LHCN-M2 (cell line): Measurements from ENCODE around the gene CEP85L. TPM values are rescaled to one million over a fixed set of nuclear protein-coding genes. Genes with fewer than 3 reads are reported as not detected.
A peak's percentile ranks its signal among the peaks of the same experiment; 100 is the strongest.

Experiments used
- DNase-seq: peaks from one replicate; pipeline ENCODE4 v3.0.0-alpha.2; 2012; ENCODE audit warnings: low read depth
- total RNA-seq: library from RNA; depleted of rRNA; stranded (reverse); fragments of >200 nt; gene quantifications from 2 replicates; pipeline ENCODE4 v1.2.3, GENCODE V29; 2014

The CEP85L gene
- total RNA-seq, 1 experiment from 2014 or later, result 10.9 TPM

DNA sequence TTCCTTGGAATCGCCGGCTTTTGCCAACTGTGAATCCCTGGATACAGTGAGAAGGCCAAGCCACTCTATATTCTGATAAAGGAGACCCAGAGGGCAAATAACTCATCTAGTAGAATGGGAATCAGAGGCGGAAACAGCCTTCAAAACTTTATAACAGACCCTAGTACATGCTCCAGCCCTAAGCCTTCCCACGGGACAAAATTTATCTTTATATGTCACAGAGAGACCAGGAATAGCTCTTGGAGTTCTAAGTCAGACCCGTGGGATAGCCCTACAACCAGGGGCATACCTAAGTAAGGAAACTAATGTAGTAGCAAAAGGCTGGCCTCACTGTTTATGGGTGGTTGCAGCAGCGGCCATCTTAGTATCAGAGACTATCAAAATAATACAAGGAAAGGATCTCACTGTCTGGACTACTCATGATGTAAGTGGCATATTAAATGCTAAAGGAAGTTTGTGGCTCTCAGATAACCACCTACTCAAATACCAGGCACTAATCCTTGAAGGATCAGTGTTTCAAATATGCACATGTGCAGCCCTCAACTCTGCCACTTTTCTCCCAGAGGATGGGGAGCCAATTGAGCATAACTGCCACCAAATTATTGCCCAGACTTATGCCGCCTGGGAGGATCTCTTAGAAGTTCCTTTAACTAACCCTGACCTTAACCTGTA is 29.5 kb downstream of the CEP85L start:
- no peak for DNase-seq

GRCh38 chr6:118620202-118620601 is 31.2 kb downstream of the CEP85L start:
- no peak for DNase-seq

DNA sequence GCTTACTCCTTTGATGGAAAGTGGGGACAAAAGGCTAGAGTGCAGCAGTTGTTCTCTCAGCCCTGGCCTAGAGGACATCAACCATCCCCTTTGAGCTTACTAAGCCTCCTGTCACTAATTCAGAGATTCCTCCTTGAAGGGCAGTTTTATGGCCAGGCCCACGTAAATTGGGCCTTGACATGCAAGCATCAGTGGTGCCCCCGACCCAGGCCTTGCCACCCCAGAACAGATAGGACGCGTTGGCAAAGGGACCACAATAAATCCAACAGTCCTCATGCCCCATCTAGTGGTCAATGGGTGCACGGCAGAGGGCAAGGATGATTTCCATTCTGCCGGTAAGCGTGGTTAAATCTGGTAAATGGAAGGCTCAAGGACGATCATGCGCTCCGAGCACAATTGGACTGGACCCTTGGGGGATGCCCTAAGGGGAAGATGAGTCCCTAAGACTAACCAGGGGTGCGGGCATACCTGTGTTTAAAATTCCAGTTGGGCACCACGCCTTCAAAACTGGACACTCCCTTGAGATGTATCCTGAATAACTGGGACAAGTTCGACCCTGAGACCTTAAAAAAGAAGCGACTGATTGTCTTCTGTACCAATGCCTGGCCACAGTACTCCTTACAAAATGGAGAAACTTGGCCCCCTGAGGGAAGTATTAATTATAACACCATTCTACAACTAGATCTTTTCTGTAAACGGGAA is 32.6 kb downstream of the CEP85L start:
- DNase-seq, result peak; percentile 32

DNA sequence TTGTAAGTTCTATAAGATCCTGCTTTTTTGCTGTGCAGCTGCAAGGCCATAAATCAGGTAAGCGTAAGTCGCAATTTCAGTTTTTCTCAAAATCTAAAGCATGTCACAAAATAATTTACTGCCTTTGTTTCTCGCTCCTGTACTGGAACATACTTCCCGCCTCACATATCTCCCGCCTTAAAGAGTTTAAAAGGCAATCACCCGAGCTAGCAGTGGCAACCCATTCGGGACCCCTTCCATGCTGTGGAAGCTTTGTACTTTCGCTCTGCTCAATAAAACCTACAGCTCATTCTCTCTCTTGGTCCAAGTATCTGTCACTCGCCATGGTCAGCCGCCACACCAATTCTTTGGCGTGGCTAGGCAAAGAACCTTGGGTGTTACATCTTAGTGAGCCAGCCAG is 34.0 kb downstream of the CEP85L start:
- no peak for DNase-seq

DNA sequence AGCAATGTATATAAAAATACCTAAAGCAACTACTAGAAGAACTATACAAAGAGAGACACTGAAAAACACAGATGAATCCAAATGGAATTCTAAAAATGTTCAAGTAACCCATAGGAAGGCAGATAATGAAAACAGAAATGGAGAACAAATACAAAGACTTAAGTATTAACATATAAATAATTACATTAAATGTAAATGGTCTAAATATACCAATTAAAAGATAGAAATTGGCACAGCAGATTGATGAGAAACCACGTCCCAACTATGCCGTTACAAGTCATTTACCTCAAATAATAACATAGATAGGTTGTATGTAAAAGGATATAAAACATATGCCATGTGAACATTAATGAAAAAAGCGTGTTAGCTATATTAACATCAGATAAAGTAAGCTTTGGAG is 40.1 kb downstream of the CEP85L start:
- no peak for DNase-seq

- DNase-seq, result no peak
These were observed 44.5 kb downstream of the CEP85L start for GRCh38 chr6:118606858-118607257.

- DNase-seq, result no peak
These were observed 45.1 kb downstream of the CEP85L start for GRCh38 chr6:118606268-118606667.

DNA sequence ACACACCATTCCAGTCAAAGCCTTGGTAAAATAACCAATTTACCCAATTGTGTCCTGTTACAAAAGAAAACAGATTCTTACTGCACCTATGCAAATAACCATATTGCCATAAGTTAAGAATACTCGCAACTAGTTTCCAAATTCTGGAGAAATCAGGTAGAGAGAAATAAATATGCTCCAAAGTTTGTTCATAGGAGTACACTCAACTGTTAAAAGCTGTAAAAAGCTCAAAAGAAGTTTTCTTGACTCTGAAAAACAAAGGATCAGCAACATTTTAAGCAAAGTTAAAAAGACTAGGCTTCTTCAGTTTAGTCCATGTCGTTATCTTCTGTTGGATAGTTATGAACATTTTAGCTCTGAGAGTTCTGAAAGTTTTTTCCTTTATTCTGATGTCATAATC is 48.0 kb downstream of the CEP85L start:
- DNase-seq, result no peak

GRCh38 chr6:118602300-118602699 is 49.1 kb downstream of the CEP85L start:
- no peak for DNase-seq

DNA sequence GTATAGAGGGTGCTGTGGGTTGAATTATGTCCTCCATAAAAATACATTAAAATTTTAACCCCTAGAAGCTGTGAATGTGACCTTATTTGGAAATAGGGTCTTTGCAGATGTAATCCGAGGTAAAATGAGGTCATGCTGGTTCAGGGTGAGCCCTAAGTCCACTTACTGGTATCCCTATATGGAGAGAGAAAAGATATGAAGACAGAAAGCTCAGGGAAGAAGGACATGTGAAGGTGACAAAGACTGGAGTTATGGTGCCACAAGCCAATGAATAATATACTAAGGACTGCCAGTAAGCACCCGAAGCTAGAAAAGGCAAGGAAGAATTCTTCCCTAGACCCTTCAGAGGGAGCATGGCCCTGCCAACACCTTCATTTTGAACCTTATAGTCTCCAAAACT is 53.1 kb downstream of the CEP85L start:
- DNase-seq, result no peak

- DNase-seq, result no peak
These were observed 53.8 kb downstream of the CEP85L start for GRCh38 chr6:118597636-118598035.

GRCh38 chr6:118596774-118597320 is 54.5 kb downstream of the CEP85L start:
- no peak for DNase-seq

- no peak for DNase-seq
These were observed 56.5 kb downstream of the CEP85L start for GRCh38 chr6:118594877-118595276.

DNA sequence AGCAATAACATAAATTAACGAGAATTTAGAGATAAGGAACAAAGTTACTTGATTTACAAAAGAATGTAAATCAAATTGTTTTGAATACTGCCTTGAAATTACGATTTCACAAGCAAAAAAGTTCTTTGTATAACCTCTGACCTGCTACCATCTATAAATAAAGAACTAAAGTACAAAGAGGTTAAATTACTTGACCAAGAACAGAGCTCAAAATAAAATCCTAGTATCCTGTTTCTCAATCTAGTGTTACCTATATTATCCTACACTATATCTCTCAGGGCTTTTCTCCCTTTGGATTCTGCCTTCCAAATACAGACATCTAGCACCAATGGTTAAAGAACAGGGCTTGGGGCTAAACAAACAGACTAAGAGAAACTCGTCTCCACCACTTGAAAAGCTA is 59.5 kb downstream of the CEP85L start:
- no peak for DNase-seq

DNA sequence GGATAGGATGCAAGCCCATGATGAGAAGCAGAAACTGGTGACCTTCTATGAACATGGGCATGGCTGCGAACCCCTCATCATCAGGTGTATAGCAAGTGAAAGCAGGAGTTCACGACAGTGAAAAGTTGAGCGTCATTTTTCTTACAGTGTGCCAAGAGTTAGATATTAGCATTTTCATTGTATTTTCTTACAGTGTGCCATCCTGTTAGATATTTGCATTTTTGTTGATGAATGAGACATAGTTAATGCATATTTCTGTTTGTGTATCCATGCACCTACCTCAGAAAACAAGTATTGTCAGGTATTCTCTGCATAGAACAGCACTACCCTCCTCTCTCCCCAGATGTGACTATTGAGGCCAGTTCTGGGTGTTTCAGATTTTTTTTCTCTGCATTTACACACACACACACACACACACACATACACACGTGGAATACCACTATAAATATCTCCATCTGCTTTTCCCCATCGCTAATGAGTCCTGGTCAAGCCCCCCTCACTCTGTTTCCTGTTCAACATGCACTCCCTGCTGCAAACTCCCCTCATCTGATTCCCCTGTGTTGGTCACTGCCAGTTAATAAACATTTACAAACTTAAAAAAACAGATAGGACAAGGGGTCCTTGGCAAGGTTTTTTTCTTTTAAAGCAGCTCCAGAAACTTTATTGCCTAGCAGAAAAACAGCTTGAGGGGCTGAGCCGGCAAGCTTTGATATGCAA is 61.6 kb downstream of the CEP85L start:
- DNase-seq, result no peak

DNA sequence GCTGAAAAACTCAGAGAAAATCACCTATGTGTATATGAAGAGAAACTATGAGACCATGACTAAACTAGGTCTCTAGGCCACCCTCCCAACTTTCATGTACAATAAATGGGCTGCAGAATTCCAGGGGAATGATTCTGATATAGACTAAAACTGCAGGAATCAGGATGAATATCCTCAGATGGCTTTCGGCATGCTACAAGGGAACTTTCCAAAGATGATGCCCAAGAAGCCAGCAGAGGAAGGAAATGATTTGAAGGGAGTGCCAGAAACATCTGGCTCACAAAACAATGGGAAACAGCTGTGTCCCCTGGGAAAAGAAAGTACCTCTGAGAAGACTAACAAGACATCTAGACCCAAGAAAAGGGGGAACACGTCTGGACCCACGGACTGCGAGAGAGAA is 62.2 kb downstream of the CEP85L start:
- DNase-seq, result no peak

DNA sequence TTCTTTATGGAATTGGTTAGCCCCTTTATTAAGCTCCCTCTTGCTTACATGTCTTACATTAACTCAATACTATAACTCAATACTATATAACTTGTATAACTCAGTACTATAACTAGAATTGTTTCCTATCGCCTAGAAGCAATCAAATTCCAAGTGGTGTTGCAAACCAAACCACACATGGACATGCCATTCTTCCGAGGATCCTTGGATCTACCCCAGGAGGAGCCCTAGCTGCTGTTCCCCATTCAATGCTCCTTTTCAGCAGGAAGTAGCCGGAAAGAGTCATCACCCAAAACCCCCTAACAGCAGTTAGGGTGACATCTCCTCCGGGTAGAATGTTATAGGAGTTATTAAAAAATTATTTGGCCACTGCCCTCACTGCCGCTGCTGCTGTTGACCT is 62.8 kb downstream of the CEP85L start:
- DNase-seq, result no peak

- no peak for DNase-seq
These were observed 64.5 kb downstream of the CEP85L start for GRCh38 chr6:118586746-118587485.

GRCh38 chr6:118584911-118585310 is 66.5 kb downstream of the CEP85L start:
- DNase-seq, result no peak

DNA sequence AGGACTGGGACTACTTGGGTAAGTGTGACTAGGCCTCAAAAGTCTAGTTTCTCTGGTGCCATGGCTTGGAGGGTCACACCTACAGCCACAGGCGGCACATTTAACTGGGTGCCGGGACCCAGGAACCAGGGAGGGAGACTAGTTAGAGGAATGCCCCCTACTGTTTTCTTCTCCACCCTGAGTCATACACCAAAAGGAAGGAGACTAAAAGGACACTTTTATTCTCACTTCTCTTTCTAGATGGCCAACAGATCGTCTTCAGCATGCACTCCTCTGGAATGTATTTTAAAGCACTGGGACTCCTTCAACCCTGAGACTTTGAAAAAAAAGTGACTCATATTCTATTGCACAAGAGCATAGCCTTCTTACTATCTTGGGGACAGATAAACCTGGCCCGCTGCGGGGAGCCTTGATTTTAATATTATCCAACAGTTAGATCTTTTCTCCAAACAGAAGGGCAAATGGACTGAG is 69.9 kb downstream of the CEP85L start:
- peak; percentile 56 for DNase-seq

DNA sequence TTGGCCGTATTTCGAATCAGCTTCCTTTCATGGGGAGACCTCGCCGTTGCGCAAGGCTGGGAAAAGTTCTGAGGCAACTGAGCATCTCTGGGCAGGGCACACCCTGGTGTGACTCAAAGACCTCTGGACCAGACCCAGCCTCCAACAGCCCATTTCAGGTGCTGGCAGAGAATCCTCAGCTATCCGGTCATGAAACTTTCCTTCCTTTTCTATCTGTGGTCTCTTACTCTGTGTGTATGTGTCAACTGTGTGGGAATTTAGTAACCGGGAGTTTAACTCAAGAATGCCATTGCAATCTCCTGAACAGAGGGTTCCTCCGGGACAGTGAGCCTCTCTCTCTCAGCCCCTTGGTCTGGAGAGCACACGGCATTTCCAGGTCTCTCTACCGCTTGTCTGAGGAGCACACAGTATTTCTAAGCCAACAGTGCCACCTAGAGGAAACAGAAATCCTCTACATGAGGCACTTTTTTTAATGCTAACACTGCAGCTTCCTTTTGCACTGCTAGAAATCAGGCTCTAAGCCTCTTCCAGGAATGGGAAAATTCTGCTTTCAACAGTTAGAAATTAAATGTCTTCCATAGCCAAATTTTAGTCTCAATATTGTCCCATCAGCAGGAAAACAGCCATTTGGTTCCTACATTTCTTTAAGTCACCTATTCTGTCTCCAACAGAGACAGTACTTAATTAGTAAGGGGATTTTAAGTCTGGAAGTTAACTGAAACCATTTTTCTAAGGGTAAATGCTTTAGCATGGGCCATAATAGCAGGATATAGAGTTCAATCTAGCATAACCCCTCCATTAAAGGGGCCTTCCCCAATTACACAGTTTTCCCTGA is 70.6 kb downstream of the CEP85L start:
- DNase-seq, result peak; percentile 74
